HG03354 (cell line): ENCODE results near the gene IFT27.

Source experiments
- ATAC-seq: cut with Tn5 transposase; IDR thresholded peaks from one replicate; pipeline ENCODE4 v1.9.1; 2021; ENCODE audit warnings: mild to moderate bottlenecking; ENCODE audit not compliant: unreplicated experiment, poor library complexity, severe bottlenecking

The IFT27 gene

GRCh38 chr22:36730176-36730858 lies 45.6 kb downstream of the IFT27 start:
- no peak for ATAC-seq

- no peak for ATAC-seq
Measured at GRCh38 chr22:36729321-36729720, 46.6 kb downstream of the IFT27 start.

- no peak for ATAC-seq
Measured at GRCh38 chr22:36728505-36728904, 47.4 kb downstream of the IFT27 start.

- ATAC-seq = no peak
Measured at GRCh38 chr22:36727927-36728488, 47.9 kb downstream of the IFT27 start.

GRCh38 chr22:36727110-36727509 lies 48.8 kb downstream of the IFT27 start:
- ATAC-seq = no peak

- ATAC-seq = no peak
Measured at GRCh38 chr22:36726007-36726380, 49.9 kb downstream of the IFT27 start.

- no peak for ATAC-seq
Measured at GRCh38 chr22:36725366-36726006, 50.4 kb downstream of the IFT27 start.

GRCh38 chr22:36724836-36725235 lies 51.1 kb downstream of the IFT27 start:
- ATAC-seq = no peak

- ATAC-seq = no peak
Measured at GRCh38 chr22:36722055-36722454, 53.9 kb downstream of the IFT27 start.

GRCh38 chr22:36715647-36716046 lies 60.3 kb downstream of the IFT27 start:
- ATAC-seq = no peak

GRCh38 chr22:36714110-36714509 lies 61.8 kb downstream of the IFT27 start:
- ATAC-seq = no peak

- no peak for ATAC-seq
Measured at GRCh38 chr22:36713436-36713835, 62.5 kb downstream of the IFT27 start.
